Measurements from ENCODE around the gene LOXHD1.

The LOXHD1 gene

GRCh38 chr18:46649071-46649862 lies 7.8 kb downstream of the LOXHD1 start:
- Histone ChIP-seq H3K9me3 (ENCODE audit: control insufficient read depth in 2 of 2, low read length in 2 of 2) (no peaks in the 10 kb centered on the region), H3K4me1 (ENCODE audit: control insufficient read depth in 2 of 2, insufficient read depth in 2 of 2, low read length in 2 of 2) (no peaks in the 10 kb centered on the region), H3K27me3 (ENCODE audit: control insufficient read depth in 2 of 2, insufficient read depth in 2 of 2, low read length in 2 of 2) (no peaks in the 10 kb centered on the region), H3K36me3 (ENCODE audit: control insufficient read depth in 2 of 2, insufficient read depth in 2 of 2, low read length in 2 of 2) (no peaks in the 10 kb centered on the region), H3K9ac (ENCODE audit: low read depth in 1 of 2, low read length in 2 of 2) (no peak overlapping the region), H3K4me3 (ENCODE audit: low read length in 2 of 2) (no peak overlapping the region), H3K27ac (ENCODE audit: low read depth in 2 of 2, low read length in 2 of 2) (no peak overlapping the region)

GRCh38 chr18:46646468-46646867 lies 10.6 kb downstream of the LOXHD1 start:
- Histone ChIP-seq H3K27me3 (ENCODE audit: control insufficient read depth in 2 of 2, insufficient read depth in 2 of 2, low read length in 2 of 2) (no peaks in the 10 kb centered on the region), H3K9ac (ENCODE audit: low read depth in 1 of 2, low read length in 2 of 2) (no peak overlapping the region), H3K27ac (ENCODE audit: low read depth in 2 of 2, low read length in 2 of 2) (no peak overlapping the region), H3K4me3 (ENCODE audit: low read length in 2 of 2) (no peak overlapping the region), H3K36me3 (ENCODE audit: control insufficient read depth in 2 of 2, insufficient read depth in 2 of 2, low read length in 2 of 2) (no peaks in the 10 kb centered on the region), H3K9me3 (ENCODE audit: control insufficient read depth in 2 of 2, low read length in 2 of 2) (no peaks in the 10 kb centered on the region), H3K4me1 (ENCODE audit: control insufficient read depth in 2 of 2, insufficient read depth in 2 of 2, low read length in 2 of 2) (no peaks in the 10 kb centered on the region)

DNA sequence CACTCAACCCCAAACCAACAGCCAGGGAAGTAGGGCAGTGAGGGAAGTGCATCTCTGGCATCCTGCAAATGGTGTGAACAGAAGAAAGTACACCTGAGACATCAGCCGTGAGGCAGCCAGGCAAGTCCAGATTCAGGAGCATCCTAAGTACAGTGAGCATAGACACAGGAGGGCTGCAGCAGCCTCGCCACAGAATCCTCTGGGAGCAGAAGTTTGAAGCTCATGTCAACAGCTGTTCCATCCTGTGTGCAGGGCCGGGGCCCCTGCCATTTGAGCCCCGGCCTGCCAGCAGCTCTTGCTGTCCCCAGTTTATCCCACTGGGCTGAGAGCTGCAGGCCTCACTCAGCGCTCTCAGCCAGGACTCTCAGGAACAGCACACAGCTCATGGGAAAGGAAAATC lies 14.5 kb downstream of the LOXHD1 start:
- no peaks in the 10 kb centered on the region for H3K4me1 ChIP-seq (ENCODE audit: control insufficient read depth in 2 of 2, insufficient read depth in 2 of 2, low read length in 2 of 2)
- no peak overlapping the region for H3K27ac ChIP-seq (ENCODE audit: low read depth in 2 of 2, low read length in 2 of 2)
- H3K4me3 ChIP-seq (ENCODE audit: low read length in 2 of 2): no peak overlapping the region
- no peaks in the 10 kb centered on the region for H3K36me3 ChIP-seq (ENCODE audit: control insufficient read depth in 2 of 2, insufficient read depth in 2 of 2, low read length in 2 of 2)
- H3K9me3 ChIP-seq (ENCODE audit: control insufficient read depth in 2 of 2, low read length in 2 of 2): no peaks in the 10 kb centered on the region
- no peaks in the 10 kb centered on the region for H3K27me3 ChIP-seq (ENCODE audit: control insufficient read depth in 2 of 2, insufficient read depth in 2 of 2, low read length in 2 of 2)
- no peak overlapping the region for H3K9ac ChIP-seq (ENCODE audit: low read depth in 1 of 2, low read length in 2 of 2)

GRCh38 chr18:46641917-46642316 lies 15.1 kb downstream of the LOXHD1 start:
- no peaks in the 10 kb centered on the region for H3K36me3 ChIP-seq (ENCODE audit: control insufficient read depth in 2 of 2, insufficient read depth in 2 of 2, low read length in 2 of 2)
- H3K4me1 ChIP-seq (ENCODE audit: control insufficient read depth in 2 of 2, insufficient read depth in 2 of 2, low read length in 2 of 2): no peaks in the 10 kb centered on the region
- H3K4me3 ChIP-seq (ENCODE audit: low read length in 2 of 2): no peak overlapping the region
- H3K9ac ChIP-seq (ENCODE audit: low read depth in 1 of 2, low read length in 2 of 2): no peak overlapping the region
- H3K9me3 ChIP-seq (ENCODE audit: control insufficient read depth in 2 of 2, low read length in 2 of 2): no peaks in the 10 kb centered on the region
- no peak overlapping the region for H3K27ac ChIP-seq (ENCODE audit: low read depth in 2 of 2, low read length in 2 of 2)
- no peaks in the 10 kb centered on the region for H3K27me3 ChIP-seq (ENCODE audit: control insufficient read depth in 2 of 2, insufficient read depth in 2 of 2, low read length in 2 of 2)

- Histone ChIP-seq H3K27me3 (ENCODE audit: control insufficient read depth in 2 of 2, insufficient read depth in 2 of 2, low read length in 2 of 2) (no peaks in the 10 kb centered on the region), H3K27ac (ENCODE audit: low read depth in 2 of 2, low read length in 2 of 2) (no peak overlapping the region), H3K36me3 (ENCODE audit: control insufficient read depth in 2 of 2, insufficient read depth in 2 of 2, low read length in 2 of 2) (no peaks in the 10 kb centered on the region), H3K4me1 (ENCODE audit: control insufficient read depth in 2 of 2, insufficient read depth in 2 of 2, low read length in 2 of 2) (no peaks in the 10 kb centered on the region), H3K9ac (ENCODE audit: low read depth in 1 of 2, low read length in 2 of 2) (no peak overlapping the region), H3K4me3 (ENCODE audit: low read length in 2 of 2) (no peak overlapping the region), H3K9me3 (ENCODE audit: control insufficient read depth in 2 of 2, low read length in 2 of 2) (no peaks in the 10 kb centered on the region)
Observed at GRCh38 chr18:46639386-46639785, 17.6 kb downstream of the LOXHD1 start.

DNA sequence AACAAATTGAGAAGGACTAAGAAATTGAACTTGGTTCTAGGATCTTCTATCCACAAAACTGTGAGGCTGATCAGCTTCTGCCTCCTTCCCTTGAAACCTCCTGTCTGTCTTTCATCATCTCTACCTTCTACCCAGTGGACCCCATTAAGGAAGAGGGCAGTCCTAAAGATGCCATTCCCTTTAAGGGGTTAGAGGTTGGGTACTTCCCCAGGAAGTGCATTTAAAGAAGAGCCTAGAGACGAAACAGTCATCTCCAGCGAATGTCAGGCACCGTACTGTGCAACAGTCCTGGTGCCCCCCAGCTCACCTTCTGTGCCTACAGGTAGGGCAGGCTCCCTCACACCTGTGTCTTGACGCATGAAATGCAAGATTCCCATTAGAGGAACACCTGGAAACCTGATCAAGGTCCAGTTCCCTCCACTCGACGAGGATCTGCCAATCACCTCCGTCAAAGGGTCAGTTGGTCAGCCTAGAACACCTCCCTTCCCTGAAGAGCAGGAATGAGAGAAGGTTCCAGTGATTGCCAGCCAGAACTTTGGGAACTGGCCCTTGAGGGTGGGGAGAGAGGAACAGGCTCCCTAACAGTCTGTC lies 20.9 kb downstream of the LOXHD1 start:
- H3K36me3 ChIP-seq (ENCODE audit: control insufficient read depth in 2 of 2, insufficient read depth in 2 of 2, low read length in 2 of 2): no peaks in the 10 kb centered on the region
- H3K4me1 ChIP-seq (ENCODE audit: control insufficient read depth in 2 of 2, insufficient read depth in 2 of 2, low read length in 2 of 2): no peaks in the 10 kb centered on the region
- no peak overlapping the region for H3K27ac ChIP-seq (ENCODE audit: low read depth in 2 of 2, low read length in 2 of 2)
- H3K9ac ChIP-seq (ENCODE audit: low read depth in 1 of 2, low read length in 2 of 2): no peak overlapping the region
- H3K9me3 ChIP-seq (ENCODE audit: control insufficient read depth in 2 of 2, low read length in 2 of 2): no peaks in the 10 kb centered on the region
- no peak overlapping the region for H3K4me3 ChIP-seq (ENCODE audit: low read length in 2 of 2)
- no peaks in the 10 kb centered on the region for H3K27me3 ChIP-seq (ENCODE audit: control insufficient read depth in 2 of 2, insufficient read depth in 2 of 2, low read length in 2 of 2)

DNA sequence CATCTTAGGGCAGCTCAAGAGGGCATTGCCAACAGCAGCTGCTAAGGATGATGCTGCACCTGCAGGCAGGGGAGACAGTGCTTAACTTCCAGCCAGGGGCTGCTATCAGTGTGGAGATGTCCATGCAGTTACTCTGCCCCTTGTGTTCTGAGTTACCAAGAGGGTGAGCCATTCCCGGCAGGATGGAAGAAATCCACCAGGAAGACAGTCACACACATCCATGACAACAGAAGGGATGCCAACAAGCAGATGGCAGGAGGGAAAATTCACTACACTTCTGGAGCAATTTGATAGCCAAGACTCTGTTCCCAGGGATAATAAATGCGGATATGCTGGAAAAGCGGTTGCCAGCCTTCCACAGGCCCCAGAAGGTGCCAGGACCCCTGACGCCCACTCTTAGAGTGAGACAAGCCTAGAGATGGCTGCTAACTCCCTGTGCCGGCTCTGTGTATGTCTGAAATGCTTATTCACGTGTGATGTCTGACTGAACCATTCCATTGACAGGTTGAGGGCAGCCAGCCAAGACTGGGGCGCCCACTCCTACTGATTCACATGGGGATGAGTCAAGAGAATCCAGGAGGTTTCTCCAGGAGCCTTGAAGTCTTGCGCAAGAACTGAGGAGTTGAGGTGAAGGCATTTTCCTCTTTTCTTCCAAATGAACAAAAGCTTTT lies 24.5 kb downstream of the LOXHD1 start:
- no peak overlapping the region for H3K9ac ChIP-seq (ENCODE audit: low read depth in 1 of 2, low read length in 2 of 2)
- H3K27ac ChIP-seq (ENCODE audit: low read depth in 2 of 2, low read length in 2 of 2): no peak overlapping the region
- H3K36me3 ChIP-seq (ENCODE audit: control insufficient read depth in 2 of 2, insufficient read depth in 2 of 2, low read length in 2 of 2): no peaks in the 10 kb centered on the region
- H3K4me3 ChIP-seq (ENCODE audit: low read length in 2 of 2): no peak overlapping the region
- no peaks in the 10 kb centered on the region for H3K4me1 ChIP-seq (ENCODE audit: control insufficient read depth in 2 of 2, insufficient read depth in 2 of 2, low read length in 2 of 2)
- H3K9me3 ChIP-seq (ENCODE audit: control insufficient read depth in 2 of 2, low read length in 2 of 2): no peaks in the 10 kb centered on the region
- H3K27me3 ChIP-seq (ENCODE audit: control insufficient read depth in 2 of 2, insufficient read depth in 2 of 2, low read length in 2 of 2): no peaks in the 10 kb centered on the region

- no peaks in the 10 kb centered on the region for H3K9me3 ChIP-seq (ENCODE audit: control insufficient read depth in 2 of 2, low read length in 2 of 2)
- no peaks in the 10 kb centered on the region for H3K27me3 ChIP-seq (ENCODE audit: control insufficient read depth in 2 of 2, insufficient read depth in 2 of 2, low read length in 2 of 2)
- H3K27ac ChIP-seq (ENCODE audit: low read depth in 2 of 2, low read length in 2 of 2): no peak overlapping the region
- H3K4me1 ChIP-seq (ENCODE audit: control insufficient read depth in 2 of 2, insufficient read depth in 2 of 2, low read length in 2 of 2): no peaks in the 10 kb centered on the region
- no peak overlapping the region for H3K4me3 ChIP-seq (ENCODE audit: low read length in 2 of 2)
- no peak overlapping the region for H3K9ac ChIP-seq (ENCODE audit: low read depth in 1 of 2, low read length in 2 of 2)
- no peaks in the 10 kb centered on the region for H3K36me3 ChIP-seq (ENCODE audit: control insufficient read depth in 2 of 2, insufficient read depth in 2 of 2, low read length in 2 of 2)
Observed at GRCh38 chr18:46630991-46631390, 26.0 kb downstream of the LOXHD1 start.

- Histone ChIP-seq H3K27ac (ENCODE audit: low read depth in 2 of 2, low read length in 2 of 2) (no peak overlapping the region), H3K4me3 (ENCODE audit: low read length in 2 of 2) (no peak overlapping the region), H3K36me3 (ENCODE audit: control insufficient read depth in 2 of 2, insufficient read depth in 2 of 2, low read length in 2 of 2) (no peaks in the 10 kb centered on the region), H3K4me1 (ENCODE audit: control insufficient read depth in 2 of 2, insufficient read depth in 2 of 2, low read length in 2 of 2) (no peaks in the 10 kb centered on the region), H3K9ac (ENCODE audit: low read depth in 1 of 2, low read length in 2 of 2) (no peak overlapping the region), H3K9me3 (ENCODE audit: control insufficient read depth in 2 of 2, low read length in 2 of 2) (no peaks in the 10 kb centered on the region), H3K27me3 (ENCODE audit: control insufficient read depth in 2 of 2, insufficient read depth in 2 of 2, low read length in 2 of 2) (no peaks in the 10 kb centered on the region)
Observed at GRCh38 chr18:46630160-46630559, 26.9 kb downstream of the LOXHD1 start.

GRCh38 chr18:46629361-46629760 lies 27.7 kb downstream of the LOXHD1 start:
- Histone ChIP-seq H3K36me3 (ENCODE audit: control insufficient read depth in 2 of 2, insufficient read depth in 2 of 2, low read length in 2 of 2) (no peaks in the 10 kb centered on the region), H3K27ac (ENCODE audit: low read depth in 2 of 2, low read length in 2 of 2) (no peak overlapping the region), H3K9ac (ENCODE audit: low read depth in 1 of 2, low read length in 2 of 2) (no peak overlapping the region), H3K4me1 (ENCODE audit: control insufficient read depth in 2 of 2, insufficient read depth in 2 of 2, low read length in 2 of 2) (no peaks in the 10 kb centered on the region), H3K4me3 (ENCODE audit: low read length in 2 of 2) (no peak overlapping the region), H3K27me3 (ENCODE audit: control insufficient read depth in 2 of 2, insufficient read depth in 2 of 2, low read length in 2 of 2) (no peaks in the 10 kb centered on the region), H3K9me3 (ENCODE audit: control insufficient read depth in 2 of 2, low read length in 2 of 2) (no peaks in the 10 kb centered on the region)

Data from mucosa of rectum (tissue), 2 donors.